ENCODE data around the gene SYT1. TPM values are rescaled to one million over a fixed set of nuclear protein-coding genes. Genes with fewer than 3 reads are reported as not detected.
A peak's percentile ranks its signal among the peaks of the same experiment; 100 is the strongest.

SYT1 gene
- total RNA-seq, 2 experiments from 2014 or later = not detected

- H3K79me2 ChIP-seq (ENCODE audit: insufficient read depth, low read depth, low read length) = no peaks in the 10 kb centered on the region
- POLR2A ChIA-PET = no interaction called here
- intact Hi-C loops (cut with micrococcal nuclease; ENCODE audit: unreplicated experiment) = no loop called here
- H3K4me3 ChIP-seq (ENCODE audit: low read depth, low read length, poor library complexity, severe bottlenecking) = no peak overlapping the region
- H4K20me1 ChIP-seq (ENCODE audit: insufficient read depth, low read length) = no peaks in the 10 kb centered on the region
- no peaks in the 10 kb centered on the region for H3K4me1 ChIP-seq (ENCODE audit: insufficient read depth, low read length, poor library complexity, severe bottlenecking)
- no peaks in the 10 kb centered on the region for H3K36me3 ChIP-seq (ENCODE audit: insufficient read depth, low read length)
- no peak overlapping the region for H3K27ac ChIP-seq (ENCODE audit: low read depth, low read length, poor library complexity, severe bottlenecking)
- TF ChIP-seq EZH2phosphoT487 (IDR thresholded peaks at IDR 0.05; ENCODE audit: borderline replicate concordance, low read depth, low read length) (no peak), CTCF (conservative IDR thresholded peaks at IDR 0.05; ENCODE audit: low read length) (no peak)
- no TSS peak for BruUV-seq (replicated peaks)
- H3K9me3 ChIP-seq (ENCODE audit: low read length) = no peaks in the 10 kb centered on the region
- H2AFZ ChIP-seq (ENCODE audit: low read length) = no peak overlapping the region
- no peak overlapping the region for H3K4me2 ChIP-seq (ENCODE audit: low read length)
- no peaks in the 10 kb centered on the region for H3K9me2 ChIP-seq (ENCODE audit: insufficient read depth, low read length)
- DNase-seq (ENCODE audit: low spot score) = no peak
- CTCF ChIA-PET (ENCODE audit: unreplicated experiment) = no interaction called here
Observed at GRCh38 chr12:79356216-79356615, 491.6 kb downstream of the SYT1 start.

DNA sequence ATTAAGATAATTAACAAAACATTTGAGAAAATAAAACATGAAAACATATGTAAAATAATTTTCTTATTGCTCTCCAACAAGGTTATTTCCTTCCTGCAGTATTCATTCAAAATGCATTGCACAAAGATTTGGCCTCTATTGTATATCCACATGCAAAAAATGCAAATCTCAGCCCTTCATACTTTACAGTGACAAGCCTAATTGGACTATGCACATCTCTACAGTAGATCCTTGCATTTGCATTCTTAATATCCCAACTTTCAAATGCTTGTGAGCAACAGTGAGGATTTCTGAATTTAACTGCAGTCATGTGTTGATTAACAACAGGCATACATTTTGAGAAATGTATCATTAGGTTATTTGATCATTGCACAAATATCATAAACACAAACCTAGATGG is 492.5 kb downstream of the SYT1 start:
- no peak for TF ChIP-seq CTCF (conservative IDR thresholded peaks at IDR 0.05; ENCODE audit: low read length)
- no peak for TF ChIP-seq EZH2phosphoT487 (IDR thresholded peaks at IDR 0.05; ENCODE audit: borderline replicate concordance, low read depth, low read length)
- no peak overlapping the region for H2AFZ ChIP-seq (ENCODE audit: low read length)
- no peaks in the 10 kb centered on the region for H3K9me3 ChIP-seq (ENCODE audit: low read length)
- no peaks in the 10 kb centered on the region for H3K9me2 ChIP-seq (ENCODE audit: insufficient read depth, low read length)
- H3K4me1 ChIP-seq (ENCODE audit: insufficient read depth, low read length, poor library complexity, severe bottlenecking) = no peaks in the 10 kb centered on the region
- no peak overlapping the region for H3K27ac ChIP-seq (ENCODE audit: low read depth, low read length, poor library complexity, severe bottlenecking)
- no peak overlapping the region for H3K4me2 ChIP-seq (ENCODE audit: low read length)
- intact Hi-C loops (cut with micrococcal nuclease; ENCODE audit: unreplicated experiment) = no loop called here
- ChIA-PET POLR2A (interaction anchor here (1.7 kb wide), 1 partner anchor 20 kb away, joined by 3 read pairs; no protein-coding TSS in a partner anchor), CTCF (ENCODE audit: unreplicated experiment) (no interaction called here)
- H3K4me3 ChIP-seq (ENCODE audit: low read depth, low read length, poor library complexity, severe bottlenecking) = no peak overlapping the region
- H3K79me2 ChIP-seq (ENCODE audit: insufficient read depth, low read depth, low read length) = no peaks in the 10 kb centered on the region
- DNase-seq (ENCODE audit: low spot score) = no peak
- no peaks in the 10 kb centered on the region for H4K20me1 ChIP-seq (ENCODE audit: insufficient read depth, low read length)
- no TSS peak for BruUV-seq (replicated peaks)
- no peaks in the 10 kb centered on the region for H3K36me3 ChIP-seq (ENCODE audit: insufficient read depth, low read length)

DNA sequence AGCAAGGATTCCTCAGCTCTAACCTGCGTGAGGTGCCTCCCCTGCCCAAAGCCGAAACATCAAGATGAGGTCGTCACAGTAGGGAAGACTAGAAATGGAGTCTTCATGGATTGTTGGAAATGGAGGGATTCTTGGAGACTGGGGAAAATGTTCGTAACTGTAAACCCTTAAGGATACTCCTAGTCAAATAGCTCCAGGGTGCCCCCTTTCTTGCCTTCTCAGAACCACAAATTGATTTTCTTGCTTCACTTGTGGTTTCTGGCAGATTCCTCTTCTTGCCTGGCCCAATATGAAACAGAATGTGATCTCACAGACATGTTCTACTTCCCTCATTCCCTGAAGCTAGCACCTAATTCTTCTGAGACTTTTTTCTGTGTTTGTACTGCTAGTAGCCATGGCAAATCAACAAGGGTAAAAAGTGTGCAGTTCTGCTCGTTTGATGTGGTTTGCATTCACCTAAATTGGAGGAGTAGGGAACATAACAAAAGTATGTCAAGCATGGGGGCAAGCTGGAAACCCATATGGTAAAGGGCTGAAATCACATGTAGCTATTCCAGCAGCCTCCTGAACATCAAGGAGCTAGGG is 494.2 kb downstream of the SYT1 start:
- Histone ChIP-seq H3K79me2 (ENCODE audit: insufficient read depth, low read depth, low read length) (no peaks in the 10 kb centered on the region), H3K4me1 (ENCODE audit: insufficient read depth, low read length, poor library complexity, severe bottlenecking) (no peaks in the 10 kb centered on the region), H3K9me3 (ENCODE audit: low read length) (no peaks in the 10 kb centered on the region), H4K20me1 (ENCODE audit: insufficient read depth, low read length) (no peaks in the 10 kb centered on the region), H3K36me3 (ENCODE audit: insufficient read depth, low read length) (no peaks in the 10 kb centered on the region), H3K27ac (ENCODE audit: low read depth, low read length, poor library complexity, severe bottlenecking) (no peak overlapping the region), H2AFZ (ENCODE audit: low read length) (no peak overlapping the region), H3K4me3 (ENCODE audit: low read depth, low read length, poor library complexity, severe bottlenecking) (no peak overlapping the region), H3K4me2 (ENCODE audit: low read length) (no peak overlapping the region), H3K9me2 (ENCODE audit: insufficient read depth, low read length) (no peaks in the 10 kb centered on the region)
- TF ChIP-seq CTCF (conservative IDR thresholded peaks at IDR 0.05; ENCODE audit: low read length) (0 out of 2 replicates have a peak, but pooled peaks have one; percentile 13), EZH2phosphoT487 (IDR thresholded peaks at IDR 0.05; ENCODE audit: borderline replicate concordance, low read depth, low read length) (no peak)
- intact Hi-C loops (cut with micrococcal nuclease; ENCODE audit: unreplicated experiment) = no loop called here
- ChIA-PET CTCF (ENCODE audit: unreplicated experiment) (no interaction called here), POLR2A (interaction anchor here (1.7 kb wide), 1 partner anchor 18 kb away, joined by 3 read pairs; no protein-coding TSS in a partner anchor)
- DNase-seq (ENCODE audit: low spot score) = no peak
- no TSS peak for BruUV-seq (replicated peaks)

Measured in OCI-LY7 (cell line).